Measurements from ENCODE around the gene LPCAT1.

- TF ChIP-seq, protein P1, sequence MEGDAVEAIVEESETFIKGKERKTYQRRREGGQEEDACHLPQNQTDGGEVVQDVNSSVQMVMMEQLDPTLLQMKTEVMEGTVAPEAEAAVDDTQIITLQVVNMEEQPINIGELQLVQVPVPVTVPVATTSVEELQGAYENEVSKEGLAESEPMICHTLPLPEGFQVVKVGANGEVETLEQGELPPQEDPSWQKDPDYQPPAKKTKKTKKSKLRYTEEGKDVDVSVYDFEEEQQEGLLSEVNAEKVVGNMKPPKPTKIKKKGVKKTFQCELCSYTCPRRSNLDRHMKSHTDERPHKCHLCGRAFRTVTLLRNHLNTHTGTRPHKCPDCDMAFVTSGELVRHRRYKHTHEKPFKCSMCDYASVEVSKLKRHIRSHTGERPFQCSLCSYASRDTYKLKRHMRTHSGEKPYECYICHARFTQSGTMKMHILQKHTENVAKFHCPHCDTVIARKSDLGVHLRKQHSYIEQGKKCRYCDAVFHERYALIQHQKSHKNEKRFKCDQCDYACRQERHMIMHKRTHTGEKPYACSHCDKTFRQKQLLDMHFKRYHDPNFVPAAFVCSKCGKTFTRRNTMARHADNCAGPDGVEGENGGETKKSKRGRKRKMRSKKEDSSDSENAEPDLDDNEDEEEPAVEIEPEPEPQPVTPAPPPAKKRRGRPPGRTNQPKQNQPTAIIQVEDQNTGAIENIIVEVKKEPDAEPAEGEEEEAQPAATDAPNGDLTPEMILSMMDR (IDR thresholded peaks at IDR 0.05): no peak
- TF ChIP-seq POLR2A (IDR thresholded peaks at IDR 0.05): no peak
- no peak for TF ChIP-seq POLR2AphosphoS5 (IDR thresholded peaks at IDR 0.05)
These were observed 680 bp upstream of the LPCAT1 start for GRCh38 chr5:1524481-1524798.

All from breast epithelium (tissue), 3 donors.